Left lung (tissue), 10 donors: Measurements from ENCODE around the gene PNPLA7. TPM values are rescaled to one million over a fixed set of nuclear protein-coding genes. Genes with fewer than 3 reads are reported as not detected.
"Not testable (repeated sequence)": the region's sequence is repeated elsewhere in the genome, so short reads cannot be mapped to it uniquely, and the experiment has no call there.

Source experiments
- ATAC-seq: fragments of 200-7000 bp; cut with Tn5 transposase; one replicate; pipeline ENCODE4 v1.9.1; 2020; ENCODE audit warnings: moderate library complexity
- DNase-seq, 4 donors: peaks; one replicate each; pipeline ENCODE4 v3.0.0-alpha.2; 2013 to 2020
- H3K27ac ChIP-seq, 2 donors: fragments of 200-600 bp; sonication (generic) in 1 of 2; one replicate each; pipeline versions ENCODE4 v1.5.0 to v1.8.0; 2020 to 2021
- H3K27me3 ChIP-seq, 2 donors: fragments of 200-600 bp; sonication (generic) in 1 of 2; one replicate each; pipeline versions ENCODE4 v1.5.0 to v1.8.0; 2020 to 2021
- H3K36me3 ChIP-seq, 2 donors: fragments of 200-600 bp; sonication (generic) in 1 of 2; one replicate each; pipeline versions ENCODE4 v1.5.0 to v1.8.0; 2020 to 2021
- H3K4me1 ChIP-seq, 2 donors: fragments of 200-600 bp; one replicate each; pipeline ENCODE4 v1.8.0; 2021
- H3K4me3 ChIP-seq, 2 donors: fragments of 200-600 bp; sonication (generic) in 1 of 2; one replicate each; pipeline versions ENCODE4 v1.5.0 to v1.8.0; 2020 to 2021; ENCODE audit warnings: mild to moderate bottlenecking in 1 of 2
- H3K9me3 ChIP-seq, 2 donors: fragments of 200-600 bp; sonication (generic) in 1 of 2; one replicate each; pipeline versions ENCODE4 v1.5.0 to v1.8.0; 2020 to 2021
- intact Hi-C, 2 donors: fragments of 100-400 bp; cut with DNase I; formaldehyde crosslinking; loops; one replicate each; pipeline versions ENCODE4 v1.11.2 to v1.14.2; 2022
- polyA plus RNA-seq, 6 donors: library from polyadenylated mRNA; unstranded; fragments of 120-200 nt; gene quantifications; one replicate each; pipeline ENCODE4 v1.2.1, GENCODE V29; 2013; ENCODE audit not compliant: insufficient read length in 6 of 6
- total RNA-seq, 2 donors: library from RNA; stranded (reverse); fragmentation: NEBNext Ultra II Directional; extraction: Animal tissue kit (Norgen Biotek cat#: 25700); gene quantifications; one replicate each; pipeline ENCODE4 v1.2.1, GENCODE V29; 2021
- TF ChIP-seq, protein P1 (sequence below), 2 donors: fragments of 200-600 bp; sonication (generic) in 1 of 2; IDR thresholded peaks; one replicate each; pipeline versions ENCODE4 v1.5.0 to v1.8.0; 2021; ENCODE audit warnings: antibody characterized with exemption in 2 of 2
- donor health status: DM: no; HTN: yes; CAD: no.
- donor health status: DM: no; HTN: no; CAD: no.

The PNPLA7 gene
- total and polyA plus RNA-seq, 8 donors, result 2.9 to 8.9 (median 4.9) TPM

DNA sequence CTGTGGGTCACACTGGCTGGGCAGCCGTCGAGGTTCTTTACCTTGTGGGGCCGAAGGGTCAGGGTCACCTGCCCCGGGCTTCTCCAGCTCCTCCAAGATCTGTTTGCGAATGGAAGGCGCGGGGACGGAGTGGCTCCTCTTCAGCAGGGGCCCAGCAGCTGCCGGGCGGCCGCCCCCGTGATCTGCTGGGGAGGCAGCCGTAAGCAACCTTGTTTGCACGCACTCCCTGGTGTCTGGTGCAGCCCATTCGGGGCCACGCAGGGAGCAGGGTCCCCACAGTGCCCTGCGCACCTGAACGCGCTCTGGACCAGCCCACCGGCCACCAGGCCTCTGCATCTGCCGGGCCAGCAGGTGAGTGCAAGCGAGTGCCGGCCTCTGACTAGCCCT, 34.9 kb downstream of the PNPLA7 start:
- DNase-seq, result peak in 1 of 4 donors; percentile 70
- H3K27me3 ChIP-seq, result no peaks in the 10 kb centered on the region
- TF ChIP-seq, protein P1, sequence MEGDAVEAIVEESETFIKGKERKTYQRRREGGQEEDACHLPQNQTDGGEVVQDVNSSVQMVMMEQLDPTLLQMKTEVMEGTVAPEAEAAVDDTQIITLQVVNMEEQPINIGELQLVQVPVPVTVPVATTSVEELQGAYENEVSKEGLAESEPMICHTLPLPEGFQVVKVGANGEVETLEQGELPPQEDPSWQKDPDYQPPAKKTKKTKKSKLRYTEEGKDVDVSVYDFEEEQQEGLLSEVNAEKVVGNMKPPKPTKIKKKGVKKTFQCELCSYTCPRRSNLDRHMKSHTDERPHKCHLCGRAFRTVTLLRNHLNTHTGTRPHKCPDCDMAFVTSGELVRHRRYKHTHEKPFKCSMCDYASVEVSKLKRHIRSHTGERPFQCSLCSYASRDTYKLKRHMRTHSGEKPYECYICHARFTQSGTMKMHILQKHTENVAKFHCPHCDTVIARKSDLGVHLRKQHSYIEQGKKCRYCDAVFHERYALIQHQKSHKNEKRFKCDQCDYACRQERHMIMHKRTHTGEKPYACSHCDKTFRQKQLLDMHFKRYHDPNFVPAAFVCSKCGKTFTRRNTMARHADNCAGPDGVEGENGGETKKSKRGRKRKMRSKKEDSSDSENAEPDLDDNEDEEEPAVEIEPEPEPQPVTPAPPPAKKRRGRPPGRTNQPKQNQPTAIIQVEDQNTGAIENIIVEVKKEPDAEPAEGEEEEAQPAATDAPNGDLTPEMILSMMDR (IDR thresholded peaks at IDR 0.05), result no peak
- no peak for ATAC-seq
- no peak overlapping the region for H3K4me3 ChIP-seq
- H3K36me3 ChIP-seq, result no peaks in the 10 kb centered on the region
- H3K9me3 ChIP-seq, result no peaks in the 10 kb centered on the region
- intact Hi-C loops, result no loop called here
- H3K4me1 ChIP-seq, result no peaks in the 10 kb centered on the region
- no peak overlapping the region for H3K27ac ChIP-seq

DNA sequence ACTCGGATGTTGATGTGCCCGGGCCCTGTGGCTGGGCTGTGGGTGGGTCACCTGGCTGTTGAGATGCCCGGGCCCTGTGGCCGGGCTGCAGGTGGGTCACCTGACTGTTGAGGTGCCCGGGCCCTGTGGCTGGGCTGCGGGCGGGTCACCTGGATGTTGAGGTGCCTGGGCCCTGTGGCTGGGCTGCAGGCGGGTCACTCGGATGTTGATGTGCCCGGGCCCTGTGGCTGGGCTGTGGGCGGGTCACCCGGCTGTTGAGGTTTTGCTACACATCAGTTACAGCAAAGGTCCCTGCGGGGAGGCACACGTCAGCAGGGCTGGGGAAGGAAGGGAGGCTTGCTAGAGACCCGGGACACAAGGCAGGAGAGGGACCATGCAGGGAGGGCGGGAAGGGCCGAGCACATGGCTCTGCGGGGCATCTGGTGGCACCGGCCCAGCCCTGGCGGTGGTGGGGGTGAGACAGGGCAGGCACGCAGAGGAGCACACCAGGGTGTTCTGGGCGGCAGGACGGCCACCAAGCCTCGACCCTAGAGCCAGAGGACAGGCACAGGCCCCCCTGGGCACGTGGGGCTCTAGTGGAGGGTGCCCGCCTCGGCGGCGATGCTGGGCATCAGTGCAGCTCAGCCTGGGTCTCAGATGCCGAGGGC, 35.4 kb downstream of the PNPLA7 start:
- Histone ChIP-seq H3K36me3 (no peaks in the 10 kb centered on the region), H3K4me1 (no peaks in the 10 kb centered on the region), H3K27ac (no peak overlapping the region), H3K27me3 (no peaks in the 10 kb centered on the region), H3K4me3 (no peak overlapping the region), H3K9me3 (no peaks in the 10 kb centered on the region)
- DNase-seq, result peak in 1 of 4 donors; percentile 69
- intact Hi-C loops, result no loop called here
- no peak for ATAC-seq
- TF ChIP-seq, protein P1 (IDR thresholded peaks at IDR 0.05), result no peak

DNA sequence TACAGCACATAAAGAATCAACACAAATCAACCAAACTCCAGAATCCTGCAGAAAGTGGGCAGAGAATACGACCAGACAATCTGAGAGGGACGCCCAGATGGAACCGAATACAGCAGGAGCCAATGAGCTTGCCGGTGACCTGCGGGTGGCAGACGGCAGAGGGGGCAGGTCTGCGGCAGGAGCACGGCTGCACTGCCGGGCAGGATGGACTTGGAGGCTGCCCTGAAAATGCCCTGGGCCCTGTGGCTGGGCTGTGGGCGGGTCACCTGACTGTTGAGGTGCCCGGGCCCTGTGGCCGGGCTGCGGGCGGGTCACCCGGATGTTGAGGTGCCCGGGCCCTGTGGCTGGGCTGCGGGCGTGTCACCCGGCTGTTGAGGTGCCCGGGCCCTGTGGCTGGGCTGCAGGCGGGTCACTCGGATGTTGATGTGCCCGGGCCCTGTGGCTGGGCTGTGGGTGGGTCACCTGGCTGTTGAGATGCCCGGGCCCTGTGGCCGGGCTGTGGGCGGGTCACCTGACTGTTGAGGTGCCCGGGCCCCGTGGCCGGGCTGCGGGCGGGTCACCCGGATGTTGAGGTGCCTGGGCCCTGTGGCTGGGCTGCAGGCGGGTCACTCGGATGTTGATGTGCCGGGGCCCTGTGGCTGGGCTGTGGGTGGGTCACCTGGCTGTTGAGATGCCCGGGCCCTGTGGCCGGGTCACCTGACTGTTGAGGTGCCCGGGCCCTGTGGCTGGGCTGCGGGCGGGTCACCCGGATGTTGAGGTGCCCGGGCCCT, 36.2 kb downstream of the PNPLA7 start:
- H3K4me3 ChIP-seq, H3K27ac ChIP-seq, H3K9me3 ChIP-seq, intact Hi-C loops, H3K36me3 ChIP-seq, H3K27me3 ChIP-seq, ATAC-seq, H3K4me1 ChIP-seq: not testable (repeated sequence)
- peak in 1 of 4 donors; percentile 67 for DNase-seq

DNA sequence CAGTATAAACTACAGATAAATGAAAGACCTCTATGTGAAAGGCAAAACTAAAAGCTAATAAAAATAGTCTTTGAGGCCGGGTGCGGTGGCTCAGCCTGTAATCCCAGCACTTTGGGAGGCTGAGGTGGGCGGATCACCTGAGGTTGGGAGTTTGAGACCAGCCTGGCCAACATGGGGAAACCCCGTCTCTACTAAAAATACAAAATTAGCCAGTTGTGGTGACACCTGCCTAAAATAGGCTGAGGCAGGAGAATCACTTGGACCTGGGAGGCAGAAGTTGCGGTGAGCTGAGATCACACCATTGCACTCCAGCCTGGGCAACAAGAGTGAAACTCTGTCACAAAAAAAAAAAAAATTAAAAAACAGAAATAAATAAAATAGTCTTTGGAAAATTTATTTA, 37.1 kb downstream of the PNPLA7 start:
- H3K27ac ChIP-seq, H3K36me3 ChIP-seq, H3K9me3 ChIP-seq, H3K4me1 ChIP-seq, DNase-seq, H3K27me3 ChIP-seq, ATAC-seq, H3K4me3 ChIP-seq, intact Hi-C loops: not testable (repeated sequence)

DNA sequence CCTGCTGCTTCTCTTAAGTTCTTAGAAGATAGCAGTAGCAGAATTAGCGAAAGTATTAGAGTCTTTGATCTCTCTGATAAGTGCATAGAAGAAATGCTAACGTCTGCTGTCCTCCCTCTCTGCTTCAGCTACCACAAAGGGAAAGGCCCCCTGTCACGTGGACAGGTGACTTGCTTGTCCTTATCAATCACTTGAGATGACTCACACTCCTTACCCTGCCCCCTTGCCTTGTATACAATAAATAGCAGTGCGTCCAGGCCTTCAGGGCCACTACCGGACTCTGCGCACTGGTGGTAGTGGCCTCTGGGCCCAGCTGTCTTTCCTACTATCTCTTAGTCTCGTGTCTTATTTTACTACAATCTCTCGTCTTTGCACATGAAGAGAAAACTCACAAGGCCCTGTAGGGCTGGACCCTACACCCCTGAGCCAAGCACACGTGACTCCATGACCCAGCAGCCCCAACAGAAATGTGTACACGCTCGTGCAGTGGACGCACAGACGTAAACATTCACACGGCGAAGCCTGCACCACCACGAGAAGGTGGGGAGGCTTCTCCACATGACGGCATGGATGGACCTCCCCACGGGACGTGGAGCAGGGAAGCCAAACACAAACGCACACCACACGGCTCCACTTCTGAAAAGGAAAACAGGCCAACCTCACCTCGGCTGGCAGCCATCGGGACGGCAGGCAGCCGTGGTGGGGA, 38.3 kb downstream of the PNPLA7 start:
- H3K9me3 ChIP-seq, result no peaks in the 10 kb centered on the region
- intact Hi-C loops, result no loop called here
- DNase-seq (peak in 1 of 4 donors; percentile 54), ATAC-seq (no peak)
- H3K27me3 ChIP-seq, result no peaks in the 10 kb centered on the region
- H3K27ac ChIP-seq, result no peak overlapping the region
- no peak overlapping the region for H3K4me3 ChIP-seq
- TF ChIP-seq, protein P1 (IDR thresholded peaks at IDR 0.05), result no peak
- H3K36me3 ChIP-seq, result no peaks in the 10 kb centered on the region
- H3K4me1 ChIP-seq, result no peaks in the 10 kb centered on the region

DNA sequence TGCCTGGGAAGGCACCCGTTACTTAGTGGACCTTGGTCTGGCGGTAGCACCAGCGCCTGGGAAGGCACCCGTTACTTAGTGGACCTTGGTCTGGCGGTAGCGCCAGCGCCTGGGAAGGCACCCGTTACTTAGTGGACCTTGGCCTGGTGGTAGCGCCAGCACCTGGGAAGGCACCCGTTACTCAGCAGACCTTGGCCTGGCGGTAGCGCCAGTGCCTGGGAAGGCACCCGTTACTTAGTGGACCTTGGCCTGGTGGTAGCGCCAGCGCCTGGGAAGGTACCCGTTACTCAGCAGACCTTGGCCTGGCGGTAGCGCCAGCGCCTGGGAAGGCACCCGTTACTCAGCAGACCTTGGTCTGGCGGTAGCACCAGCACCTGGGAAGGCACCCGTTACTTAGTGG, 39.1 kb downstream of the PNPLA7 start:
- intact Hi-C loops, H3K27me3 ChIP-seq: not testable (repeated sequence)
- DNase-seq, result peak in 1 of 4 donors; percentile 64

More for the DNA sequence above, 39.1 kb downstream of the PNPLA7 start:
- not testable (repeated sequence) for H3K4me1 ChIP-seq, ATAC-seq, H3K4me3 ChIP-seq, H3K36me3 ChIP-seq, H3K9me3 ChIP-seq, H3K27ac ChIP-seq
